A549 (cell line): ENCODE measurements around the gene TSPAN33.

ENCODE experiments used
- BCL3 ChIP-seq: fragments of >200 bp; sonication (Bioruptor Twin); formaldehyde crosslinking; IDR thresholded peaks from 3 replicates; pipeline ENCODE4 v1.6.1; 2016
- CTCF ChIP-seq: fragments of >200 bp; sonication (Bioruptor Twin); formaldehyde crosslinking; IDR thresholded peaks from 3 replicates; pipeline ENCODE4 v1.5.1; 2016
- EP300 ChIP-seq, 2 experiments: fragments of >200 bp; sonication (Bioruptor Twin); formaldehyde crosslinking; IDR thresholded peaks; 2 replicates in 1 of 2; 3 replicates in 1 of 2; pipeline ENCODE4 v1.6.1; 2016 to 2017
- FOSB ChIP-seq: fragments of 250-450 bp; sonication (Bioruptor Pico); IDR thresholded peaks from 2 replicates; pipeline ENCODE4 v1.5.0; 2020; ENCODE audit warnings: mild to moderate bottlenecking, moderate library complexity
- MAX ChIP-seq: IDR thresholded peaks from 2 replicates; pipeline ENCODE4 v1.6.1; 2012
- POLR2A ChIP-seq: IDR thresholded peaks from 2 replicates; pipeline ENCODE4 v1.6.1; 2012; ENCODE audit warnings: mild to moderate bottlenecking, low read length
- SMC3 ChIP-seq: fragments of >200 bp; sonication (Bioruptor Twin); formaldehyde crosslinking; IDR thresholded peaks from 3 replicates; pipeline ENCODE4 v1.6.1; 2018; ENCODE audit warnings: inconsistent platforms

- TF ChIP-seq EP300 (IDR thresholded peaks at IDR 0.05): no peak
- TF ChIP-seq BCL3: no peak
- TF ChIP-seq POLR2A: no peak
- TF ChIP-seq CTCF: no peak
- no peak for TF ChIP-seq SMC3
- no peak for TF ChIP-seq FOSB (CRISPR knock-in tag)
- no peak for TF ChIP-seq MAX
These were observed 61.7 kb downstream of the TSPAN33 start for GRCh38 chr7:129205987-129206785.
